ENCODE measurements around the gene TMOD4.

Gene TMOD4

GRCh38 chr1:151175863-151176262 lies at the start of gene TMOD4:
Gene TMOD4, minus strand, starts transcription at chr1:151175981. Its CDS starts 1,106 bp downstream, at chr1:151174875.
- Histone ChIP-seq H3K4me3 (replicated peaks; ENCODE audit: low read depth, low read length) (no peak within 1 kb of the TSS), H3K36me3 (ENCODE audit: control insufficient read depth, insufficient read depth, low read length) (peaks cover 21% of the 10 kb centered on the region), H3K27me3 (replicated peaks; ENCODE audit: control insufficient read depth, insufficient read depth, low read length) (no peaks in the 10 kb centered on the region)
- DNase-seq (ENCODE audit: extremely low read depth, insufficient read length): no peak
- TF ChIP-seq, protein P1, sequence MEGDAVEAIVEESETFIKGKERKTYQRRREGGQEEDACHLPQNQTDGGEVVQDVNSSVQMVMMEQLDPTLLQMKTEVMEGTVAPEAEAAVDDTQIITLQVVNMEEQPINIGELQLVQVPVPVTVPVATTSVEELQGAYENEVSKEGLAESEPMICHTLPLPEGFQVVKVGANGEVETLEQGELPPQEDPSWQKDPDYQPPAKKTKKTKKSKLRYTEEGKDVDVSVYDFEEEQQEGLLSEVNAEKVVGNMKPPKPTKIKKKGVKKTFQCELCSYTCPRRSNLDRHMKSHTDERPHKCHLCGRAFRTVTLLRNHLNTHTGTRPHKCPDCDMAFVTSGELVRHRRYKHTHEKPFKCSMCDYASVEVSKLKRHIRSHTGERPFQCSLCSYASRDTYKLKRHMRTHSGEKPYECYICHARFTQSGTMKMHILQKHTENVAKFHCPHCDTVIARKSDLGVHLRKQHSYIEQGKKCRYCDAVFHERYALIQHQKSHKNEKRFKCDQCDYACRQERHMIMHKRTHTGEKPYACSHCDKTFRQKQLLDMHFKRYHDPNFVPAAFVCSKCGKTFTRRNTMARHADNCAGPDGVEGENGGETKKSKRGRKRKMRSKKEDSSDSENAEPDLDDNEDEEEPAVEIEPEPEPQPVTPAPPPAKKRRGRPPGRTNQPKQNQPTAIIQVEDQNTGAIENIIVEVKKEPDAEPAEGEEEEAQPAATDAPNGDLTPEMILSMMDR (IDR thresholded peaks at IDR 0.05; ENCODE audit: insufficient read depth, low read length, poor library complexity, severe bottlenecking): peak; percentile 60

DNA sequence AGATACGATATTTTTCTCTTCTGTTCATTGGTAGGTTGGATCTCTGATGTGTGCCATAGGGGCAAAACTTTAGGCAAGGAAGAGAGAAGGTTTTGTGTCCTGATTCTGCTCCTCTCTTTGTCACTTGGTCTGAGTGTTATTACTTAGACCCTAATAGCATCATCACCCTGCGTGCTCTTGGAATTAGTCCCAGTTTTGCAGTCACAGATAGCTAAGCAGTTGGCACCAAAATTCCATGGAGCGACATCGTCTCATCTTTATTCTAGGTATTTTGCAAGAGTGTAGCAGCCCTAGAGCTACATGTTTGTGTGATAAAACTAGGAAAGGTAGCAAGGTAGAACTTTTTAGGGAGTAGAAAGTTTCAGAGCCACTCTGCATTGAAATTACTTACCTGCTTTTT lies 46.3 kb upstream of the TMOD4 start:
- H3K36me3 ChIP-seq (ENCODE audit: control insufficient read depth, insufficient read depth, low read length): peaks cover 6% of the 10 kb centered on the region
- no peaks in the 10 kb centered on the region for H3K27me3 ChIP-seq (replicated peaks; ENCODE audit: control insufficient read depth, insufficient read depth, low read length)
- no peak for DNase-seq (ENCODE audit: extremely low read depth, insufficient read length)
- TF ChIP-seq, protein P1 (IDR thresholded peaks at IDR 0.05; ENCODE audit: insufficient read depth, low read length, poor library complexity, severe bottlenecking): no peak
- H3K4me3 ChIP-seq (replicated peaks; ENCODE audit: low read depth, low read length): no peak overlapping the region

GRCh38 chr1:151221616-151222015 lies 45.8 kb upstream of the TMOD4 start:
- Histone ChIP-seq H3K36me3 (ENCODE audit: control insufficient read depth, insufficient read depth, low read length) (peaks cover 6% of the 10 kb centered on the region), H3K4me3 (replicated peaks; ENCODE audit: low read depth, low read length) (no peak overlapping the region), H3K27me3 (replicated peaks; ENCODE audit: control insufficient read depth, insufficient read depth, low read length) (no peaks in the 10 kb centered on the region)
- TF ChIP-seq, protein P1 (IDR thresholded peaks at IDR 0.05; ENCODE audit: insufficient read depth, low read length, poor library complexity, severe bottlenecking): no peak
- no peak for DNase-seq (ENCODE audit: extremely low read depth, insufficient read length)

DNA sequence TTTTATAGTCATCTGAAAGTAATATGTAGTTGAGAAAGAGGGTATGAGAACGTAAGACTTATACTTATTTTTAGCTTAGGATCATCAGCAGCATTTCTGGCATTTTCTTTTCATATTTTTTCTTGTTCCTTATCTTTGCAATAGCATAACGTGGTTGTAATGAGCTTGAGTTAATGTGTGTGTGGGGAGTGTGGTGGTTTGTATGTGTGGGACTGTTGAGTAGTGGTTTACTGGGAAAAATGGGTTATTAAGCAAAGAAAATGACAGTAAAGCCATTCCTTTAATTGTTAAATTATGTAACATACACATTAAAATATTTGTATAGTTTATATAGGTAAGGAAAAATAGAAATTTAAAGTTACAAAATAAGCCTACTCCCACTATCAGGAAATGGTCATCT lies 37.8 kb upstream of the TMOD4 start:
- TF ChIP-seq, protein P1 (IDR thresholded peaks at IDR 0.05; ENCODE audit: insufficient read depth, low read length, poor library complexity, severe bottlenecking): no peak
- no peaks in the 10 kb centered on the region for H3K27me3 ChIP-seq (replicated peaks; ENCODE audit: control insufficient read depth, insufficient read depth, low read length)
- no peak overlapping the region for H3K4me3 ChIP-seq (replicated peaks; ENCODE audit: low read depth, low read length)
- no peak for DNase-seq (ENCODE audit: extremely low read depth, insufficient read length)
- H3K36me3 ChIP-seq (ENCODE audit: control insufficient read depth, insufficient read depth, low read length): peaks cover 5% of the 10 kb centered on the region

- Histone ChIP-seq H3K27me3 (replicated peaks; ENCODE audit: control insufficient read depth, insufficient read depth, low read length) (no peaks in the 10 kb centered on the region), H3K36me3 (ENCODE audit: control insufficient read depth, insufficient read depth, low read length) (peaks cover 5% of the 10 kb centered on the region), H3K4me3 (replicated peaks; ENCODE audit: low read depth, low read length) (no peak overlapping the region)
- DNase-seq (ENCODE audit: extremely low read depth, insufficient read length): no peak
- TF ChIP-seq, protein P1 (IDR thresholded peaks at IDR 0.05; ENCODE audit: insufficient read depth, low read length, poor library complexity, severe bottlenecking): no peak
Measured at GRCh38 chr1:151211972-151212705, 36.4 kb upstream of the TMOD4 start.
